HG02852 (cell line): ENCODE measurements around the gene H19.

ENCODE experiments used
- ATAC-seq: cut with Tn5 transposase; IDR thresholded peaks from one replicate; pipeline ENCODE4 v1.9.1; 2021; ENCODE audit warnings: mild to moderate bottlenecking, moderate library complexity; ENCODE audit not compliant: unreplicated experiment

The H19 gene

GRCh38 chr11:1983601-1983961 lies 14.1 kb downstream of the H19 start:
- no peak for ATAC-seq

- ATAC-seq: no peak
These were observed 14.6 kb downstream of the H19 start for GRCh38 chr11:1982873-1983600.

GRCh38 chr11:1979607-1980006 lies 18.0 kb downstream of the H19 start:
- no peak for ATAC-seq

GRCh38 chr11:1978720-1979473 lies 18.7 kb downstream of the H19 start:
- no peak for ATAC-seq

- no peak for ATAC-seq
These were observed 22.5 kb downstream of the H19 start for GRCh38 chr11:1975185-1975584.

GRCh38 chr11:1970956-1971355 lies 26.7 kb downstream of the H19 start:
- no peak for ATAC-seq

GRCh38 chr11:1969776-1970175 lies 27.9 kb downstream of the H19 start:
- no peak for ATAC-seq

- ATAC-seq: no peak
These were observed 28.6 kb downstream of the H19 start for GRCh38 chr11:1969035-1969434.

- no peak for ATAC-seq
These were observed 29.1 kb downstream of the H19 start for GRCh38 chr11:1968454-1969002.

- no peak for ATAC-seq
These were observed 29.9 kb downstream of the H19 start for GRCh38 chr11:1967641-1968225.

- ATAC-seq: no peak
These were observed 31.1 kb downstream of the H19 start for GRCh38 chr11:1966531-1966930.

- no peak for ATAC-seq
These were observed 32.7 kb downstream of the H19 start for GRCh38 chr11:1964955-1965354.

- no peak for ATAC-seq
These were observed 33.3 kb downstream of the H19 start for GRCh38 chr11:1964348-1964747.

- no peak for ATAC-seq
These were observed 33.8 kb downstream of the H19 start for GRCh38 chr11:1963864-1964263.

- no peak for ATAC-seq
These were observed 37.9 kb downstream of the H19 start for GRCh38 chr11:1959786-1960185.

- ATAC-seq: no peak
These were observed 39.3 kb downstream of the H19 start for GRCh38 chr11:1958367-1958766.

- no peak for ATAC-seq
These were observed 44.0 kb downstream of the H19 start for GRCh38 chr11:1953489-1954266.

GRCh38 chr11:1952806-1953482 lies 44.7 kb downstream of the H19 start:
- ATAC-seq: no peak

- no peak for ATAC-seq
These were observed 47.7 kb downstream of the H19 start for GRCh38 chr11:1949922-1950321.

- no peak for ATAC-seq
These were observed 48.3 kb downstream of the H19 start for GRCh38 chr11:1949302-1949701.

GRCh38 chr11:1948389-1948788 lies 49.3 kb downstream of the H19 start:
- no peak for ATAC-seq
